Hepatocyte (in vitro differentiated cells): ENCODE measurements around the gene GLRA3. TPM values are rescaled to one million over a fixed set of nuclear protein-coding genes. Genes with fewer than 3 reads are reported as not detected.

Source experiments
- DNase-seq: peaks from one replicate; pipeline ENCODE4 v3.0.0-alpha.2; 2016; ENCODE audit warnings: low spot score
- H2AFZ ChIP-seq: fragments of 200-600 bp; sonication (generic); 2 replicates; pipeline ENCODE4 v1.6.0; 2016; ENCODE audit warnings: antibody characterized with exemption, mild to moderate bottlenecking
- H3K27ac ChIP-seq: fragments of 200-600 bp; sonication (generic); 2 replicates; pipeline ENCODE4 v1.5.1; 2016; ENCODE audit warnings: mild to moderate bottlenecking
- H3K27me3 ChIP-seq: fragments of 200-600 bp; sonication (generic); 2 replicates; pipeline ENCODE4 v1.6.1; 2016
- H3K36me3 ChIP-seq: fragments of 200-600 bp; sonication (generic); replicated peaks from 2 replicates; pipeline ENCODE4 v1.5.1; 2016; ENCODE audit warnings: low read depth; ENCODE audit not compliant: insufficient read depth
- H3K4me1 ChIP-seq: fragments of 200-600 bp; sonication (generic); 2 replicates; pipeline ENCODE4 v1.5.1; 2016; ENCODE audit warnings: mild to moderate bottlenecking, moderate library complexity; ENCODE audit not compliant: insufficient read depth
- H3K4me2 ChIP-seq: fragments of 200-600 bp; sonication (generic); 2 replicates; pipeline ENCODE4 v1.6.0; 2016
- H3K4me3 ChIP-seq: fragments of 200-600 bp; sonication (generic); 2 replicates; pipeline ENCODE4 v1.5.1; 2016; ENCODE audit warnings: mild to moderate bottlenecking
- H3K79me2 ChIP-seq: fragments of 200-600 bp; sonication (generic); 2 replicates; pipeline ENCODE4 v1.6.0; 2017; ENCODE audit warnings: mild to moderate bottlenecking
- H3K9me2 ChIP-seq: fragments of 200-600 bp; sonication (generic); replicated peaks from 2 replicates; pipeline ENCODE4 v1.6.0; 2017; ENCODE audit warnings: mild to moderate bottlenecking; ENCODE audit not compliant: insufficient read depth
- H3K9me3 ChIP-seq: fragments of 200-600 bp; sonication (generic); 2 replicates; pipeline ENCODE4 v1.5.1; 2016; ENCODE audit warnings: low read depth, mild to moderate bottlenecking
- H4K20me1 ChIP-seq: fragments of 200-600 bp; sonication (generic); 2 replicates; pipeline ENCODE4 v1.6.0; 2016; ENCODE audit warnings: mild to moderate bottlenecking; ENCODE audit not compliant: insufficient read depth, poor library complexity, severe bottlenecking
- EZH2 ChIP-seq: fragments of 200-600 bp; sonication (generic); IDR thresholded peaks from 2 replicates; pipeline ENCODE4 v1.6.1; 2016; ENCODE audit warnings: antibody characterized with exemption, mild to moderate bottlenecking, borderline replicate concordance
- EZH2phosphoT487 ChIP-seq: fragments of 200-600 bp; sonication (generic); IDR thresholded peaks from one replicate; pipeline ENCODE4 v1.6.1; 2018; ENCODE audit warnings: antibody characterized with exemption, mild to moderate bottlenecking, low read depth, moderate library complexity; ENCODE audit not compliant: unreplicated experiment, severe bottlenecking
- WGBS: methylation state at CpG from one replicate; pipeline ENCODE4 v1.1.6; 2016; ENCODE audit warnings: low lambda C conversion rate; ENCODE audit errors: missing lambda C conversion rate; 5-methylcytosine and 5-hydroxymethylcytosine counted together
- polyA plus RNA-seq: library from polyadenylated mRNA; unstranded; fragments of >200 nt; fragmentation: Nextera tagmentation; extraction: Ambion mirVana; gene quantifications from 2 replicates; pipeline ENCODE4 v1.2.1, GENCODE V29; 2016
- total RNA-seq: library from RNA; depleted of rRNA; stranded (reverse); fragments of >200 nt; gene quantifications from 2 replicates; pipeline ENCODE4 v1.2.3, GENCODE V29; 2014
- TF ChIP-seq, protein P1 (sequence below): fragments of 200-600 bp; sonication (generic); IDR thresholded peaks from 2 replicates; pipeline ENCODE4 v1.5.1; 2016; ENCODE audit warnings: antibody characterized with exemption, mild to moderate bottlenecking; ENCODE audit not compliant: poor library complexity

GLRA3 gene
- total and polyA plus RNA-seq, 2 experiments from 2014 or later = 0.10 TPM; not detected in 1

- H3K9me2 ChIP-seq = no peaks in the 10 kb centered on the region
- WGBS = 59% methylated on average over 2 of the region's 2 CpGs
- H3K27me3 ChIP-seq = no peaks in the 10 kb centered on the region
- H3K27ac ChIP-seq = no peak overlapping the region
- no peak overlapping the region for H2AFZ ChIP-seq
- TF ChIP-seq, protein P1, sequence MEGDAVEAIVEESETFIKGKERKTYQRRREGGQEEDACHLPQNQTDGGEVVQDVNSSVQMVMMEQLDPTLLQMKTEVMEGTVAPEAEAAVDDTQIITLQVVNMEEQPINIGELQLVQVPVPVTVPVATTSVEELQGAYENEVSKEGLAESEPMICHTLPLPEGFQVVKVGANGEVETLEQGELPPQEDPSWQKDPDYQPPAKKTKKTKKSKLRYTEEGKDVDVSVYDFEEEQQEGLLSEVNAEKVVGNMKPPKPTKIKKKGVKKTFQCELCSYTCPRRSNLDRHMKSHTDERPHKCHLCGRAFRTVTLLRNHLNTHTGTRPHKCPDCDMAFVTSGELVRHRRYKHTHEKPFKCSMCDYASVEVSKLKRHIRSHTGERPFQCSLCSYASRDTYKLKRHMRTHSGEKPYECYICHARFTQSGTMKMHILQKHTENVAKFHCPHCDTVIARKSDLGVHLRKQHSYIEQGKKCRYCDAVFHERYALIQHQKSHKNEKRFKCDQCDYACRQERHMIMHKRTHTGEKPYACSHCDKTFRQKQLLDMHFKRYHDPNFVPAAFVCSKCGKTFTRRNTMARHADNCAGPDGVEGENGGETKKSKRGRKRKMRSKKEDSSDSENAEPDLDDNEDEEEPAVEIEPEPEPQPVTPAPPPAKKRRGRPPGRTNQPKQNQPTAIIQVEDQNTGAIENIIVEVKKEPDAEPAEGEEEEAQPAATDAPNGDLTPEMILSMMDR = no peak
- TF ChIP-seq EZH2 (no peak), EZH2phosphoT487 (no peak)
- no peak overlapping the region for H3K4me2 ChIP-seq
- no peaks in the 10 kb centered on the region for H3K36me3 ChIP-seq
- H3K4me3 ChIP-seq = no peak overlapping the region
- no peaks in the 10 kb centered on the region for H4K20me1 ChIP-seq
- DNase-seq = no peak
- H3K4me1 ChIP-seq = no peaks in the 10 kb centered on the region
- H3K9me3 ChIP-seq = no peaks in the 10 kb centered on the region
- no peaks in the 10 kb centered on the region for H3K79me2 ChIP-seq
Measured at GRCh38 chr4:174713181-174713580, 115.9 kb downstream of the GLRA3 start.

DNA sequence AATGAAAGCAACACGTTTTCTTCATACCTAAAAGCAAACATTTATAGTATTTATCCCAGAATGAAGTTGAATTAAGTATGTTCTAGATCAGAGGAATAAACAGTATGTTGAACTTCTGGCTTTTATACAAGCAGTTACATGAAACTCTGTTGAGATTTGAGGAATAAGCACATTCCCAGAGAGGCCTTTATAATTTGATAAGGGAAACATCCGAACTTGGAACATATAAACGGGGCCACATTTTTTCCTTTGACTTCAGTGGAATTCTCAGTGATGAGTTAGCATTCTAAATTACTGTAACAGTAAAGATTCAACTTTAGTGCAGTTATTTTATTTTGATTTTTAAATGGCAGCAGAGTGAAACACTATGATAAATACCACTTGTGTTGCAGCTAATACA, 119.5 kb downstream of the GLRA3 start:
- no peak for DNase-seq
- Histone ChIP-seq H3K9me2 (no peaks in the 10 kb centered on the region), H3K4me2 (no peak overlapping the region), H3K9me3 (no peaks in the 10 kb centered on the region), H3K4me3 (no peak overlapping the region), H3K4me1 (no peaks in the 10 kb centered on the region), H3K27ac (no peak overlapping the region), H4K20me1 (no peaks in the 10 kb centered on the region), H2AFZ (no peak overlapping the region), H3K27me3 (no peaks in the 10 kb centered on the region), H3K79me2 (no peaks in the 10 kb centered on the region), H3K36me3 (no peaks in the 10 kb centered on the region)
- 51% methylated on average over 3 of the region's 3 CpGs for WGBS
- TF ChIP-seq EZH2phosphoT487 (no peak), EZH2 (no peak)
- TF ChIP-seq, protein P1 = no peak

DNA sequence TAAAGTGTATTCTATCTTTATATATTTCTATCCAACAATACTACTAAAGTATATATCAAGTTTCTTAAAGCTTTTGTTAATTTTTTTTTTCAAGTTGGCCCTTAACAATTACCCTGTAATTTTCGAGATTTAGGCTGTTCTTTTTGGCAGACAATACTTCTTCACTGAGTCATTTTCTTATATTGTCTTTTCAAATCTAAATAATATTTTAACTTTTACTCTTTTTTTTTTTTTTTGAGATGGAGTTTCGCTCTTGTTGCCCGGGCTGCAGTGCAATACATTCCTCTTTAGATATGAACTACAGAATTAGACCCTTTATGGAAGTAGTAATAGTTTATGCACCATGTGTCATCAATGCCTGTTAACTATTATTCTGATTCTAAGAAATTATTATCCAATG, 120.7 kb downstream of the GLRA3 start:
- H3K9me2 ChIP-seq = no peaks in the 10 kb centered on the region
- DNase-seq = no peak
- H3K4me3 ChIP-seq = no peak overlapping the region
- H3K27ac ChIP-seq = no peak overlapping the region
- H3K4me1 ChIP-seq = no peaks in the 10 kb centered on the region
- TF ChIP-seq EZH2 = no peak
- TF ChIP-seq, protein P1 = no peak
- TF ChIP-seq EZH2phosphoT487 = no peak
- H3K4me2 ChIP-seq = no peak overlapping the region
- no peaks in the 10 kb centered on the region for H3K27me3 ChIP-seq
- H3K9me3 ChIP-seq = no peaks in the 10 kb centered on the region
- no peaks in the 10 kb centered on the region for H3K79me2 ChIP-seq
- H2AFZ ChIP-seq = no peak overlapping the region
- H4K20me1 ChIP-seq = no peaks in the 10 kb centered on the region
- H3K36me3 ChIP-seq = no peaks in the 10 kb centered on the region
- 84% methylated on average over 3 of the region's 3 CpGs for WGBS

DNA sequence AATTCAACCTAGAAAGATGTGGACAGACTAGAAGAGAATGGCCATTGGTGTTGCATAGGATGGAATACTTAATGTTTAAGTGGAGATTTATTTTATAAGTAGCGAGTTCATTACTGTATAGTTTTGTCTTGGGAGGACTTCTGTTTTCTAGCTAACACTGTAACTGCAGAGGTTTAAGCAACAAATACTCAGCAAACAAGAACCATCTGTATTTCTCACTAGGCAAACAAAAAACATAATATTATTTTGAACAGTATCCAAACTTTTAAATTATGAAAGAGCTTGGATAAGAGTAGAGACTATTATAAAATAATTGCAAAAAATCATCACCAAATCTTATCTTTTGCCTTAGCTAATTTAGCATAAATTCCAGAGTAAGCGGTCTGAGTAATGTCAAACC, 121.1 kb downstream of the GLRA3 start:
- Histone ChIP-seq H4K20me1 (no peaks in the 10 kb centered on the region), H3K9me2 (no peaks in the 10 kb centered on the region), H3K27ac (no peak overlapping the region), H3K9me3 (no peaks in the 10 kb centered on the region), H3K4me2 (no peak overlapping the region), H2AFZ (no peak overlapping the region), H3K4me1 (no peaks in the 10 kb centered on the region), H3K27me3 (no peaks in the 10 kb centered on the region), H3K4me3 (no peak overlapping the region), H3K36me3 (no peaks in the 10 kb centered on the region), H3K79me2 (no peaks in the 10 kb centered on the region)
- 89% methylated on average over 2 of the region's 2 CpGs for WGBS
- DNase-seq = no peak
- TF ChIP-seq, protein P1 = no peak
- TF ChIP-seq EZH2phosphoT487 (no peak), EZH2 (no peak)
